Vagina (tissue), 2 donors: ENCODE measurements around the gene ANKUB1.

Source experiments
- POLR2A ChIP-seq, 2 donors: fragments of 450-650 bp; IDR thresholded peaks; one replicate each; pipeline ENCODE4 v1.6.1; 2017; ENCODE audit warnings: antibody characterized with exemption in 2 of 2, mild to moderate bottlenecking in 2 of 2, moderate library complexity in 2 of 2
- TF ChIP-seq, protein P1 (sequence below), 3 experiments: fragments of 450-650 bp in 2 of 3; fragments of 200-600 bp in 1 of 3; sonication (generic) in 1 of 3; IDR thresholded peaks; one replicate each; pipeline ENCODE4 v1.5.1; 2017 to 2019; ENCODE audit warnings: antibody characterized with exemption in 3 of 3, mild to moderate bottlenecking in 2 of 3, moderate library complexity in 2 of 3

DNA sequence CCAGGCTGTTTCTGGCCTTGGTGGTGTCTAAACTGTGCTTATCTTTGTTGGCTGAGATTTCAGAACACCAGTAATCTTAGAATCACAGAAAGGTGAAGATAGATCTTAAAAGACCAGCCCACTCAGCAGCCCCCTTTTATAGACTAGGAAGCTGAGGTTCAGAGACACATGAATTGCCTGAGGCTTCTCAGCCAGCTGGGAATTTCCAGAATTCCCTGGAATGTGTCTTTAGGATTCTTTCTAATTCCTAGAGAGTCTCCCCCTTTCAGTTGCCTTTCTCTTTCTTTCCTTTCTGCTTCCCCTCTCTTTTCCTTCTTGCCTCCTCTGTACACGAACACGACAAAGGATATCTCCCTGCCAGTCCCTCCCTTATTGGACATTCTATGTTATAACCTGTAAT, 19.5 kb downstream of the ANKUB1 start:
- TF ChIP-seq, protein P1, sequence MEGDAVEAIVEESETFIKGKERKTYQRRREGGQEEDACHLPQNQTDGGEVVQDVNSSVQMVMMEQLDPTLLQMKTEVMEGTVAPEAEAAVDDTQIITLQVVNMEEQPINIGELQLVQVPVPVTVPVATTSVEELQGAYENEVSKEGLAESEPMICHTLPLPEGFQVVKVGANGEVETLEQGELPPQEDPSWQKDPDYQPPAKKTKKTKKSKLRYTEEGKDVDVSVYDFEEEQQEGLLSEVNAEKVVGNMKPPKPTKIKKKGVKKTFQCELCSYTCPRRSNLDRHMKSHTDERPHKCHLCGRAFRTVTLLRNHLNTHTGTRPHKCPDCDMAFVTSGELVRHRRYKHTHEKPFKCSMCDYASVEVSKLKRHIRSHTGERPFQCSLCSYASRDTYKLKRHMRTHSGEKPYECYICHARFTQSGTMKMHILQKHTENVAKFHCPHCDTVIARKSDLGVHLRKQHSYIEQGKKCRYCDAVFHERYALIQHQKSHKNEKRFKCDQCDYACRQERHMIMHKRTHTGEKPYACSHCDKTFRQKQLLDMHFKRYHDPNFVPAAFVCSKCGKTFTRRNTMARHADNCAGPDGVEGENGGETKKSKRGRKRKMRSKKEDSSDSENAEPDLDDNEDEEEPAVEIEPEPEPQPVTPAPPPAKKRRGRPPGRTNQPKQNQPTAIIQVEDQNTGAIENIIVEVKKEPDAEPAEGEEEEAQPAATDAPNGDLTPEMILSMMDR (IDR thresholded peaks at IDR 0.05): no peak
- no peak for TF ChIP-seq POLR2A (IDR thresholded peaks at IDR 0.05)
